ENCODE data around the gene GBGT1. TPM values are rescaled to one million over a fixed set of nuclear protein-coding genes. Genes with fewer than 3 reads are reported as not detected.

GBGT1 gene
- total and polyA plus RNA-seq, 10 donors, result 9.2 to 52.8 (median 30.7) TPM

- peaks cover 0 to 43% (median 3%) of the 10 kb centered on the region in 7 donors for H3K27me3 ChIP-seq (replicated peaks in 1 of 7)
- no peaks in the 10 kb centered on the region for H3K36me3 ChIP-seq
- TF ChIP-seq POLR2AphosphoS5 (IDR thresholded peaks at IDR 0.05) (no peak), POLR2A (IDR thresholded peaks at IDR 0.05) (no peak), CTCF (IDR thresholded peaks at IDR 0.05 in 8 of 11, conservative IDR thresholded peaks at IDR 0.05 in 3 of 11) (no peak)
- no peak overlapping the region for H3K4me3 ChIP-seq
- intact Hi-C loops (cut with DNase I; ENCODE audit: low total_unique reads), result loop anchor here (5.0 to 10.0 kb wide), 2 partner anchors 145 to 223 kb away; no protein-coding TSS in a partner anchor
- whole genome bisulfite sequencing, 5 donors, result 72 to 90% (median 81%) methylated on average over 5 of the region's 5 CpGs
- H3K9me3 ChIP-seq, result no peaks in the 10 kb centered on the region
- H3K27ac ChIP-seq, result no peak overlapping the region
- H3K4me1 ChIP-seq, result peaks cover 0 to 20% (median 12%) of the 10 kb centered on the region in 6 donors
- peak; percentile 46 for DNase-seq
Measured at GRCh38 chr9:133182151-133182550, 18.4 kb upstream of the GBGT1 start.

GRCh38 chr9:133181561-133181960 is 17.8 kb upstream of the GBGT1 start:
- DNase-seq, result no peak
- no peaks in the 10 kb centered on the region for H3K36me3 ChIP-seq
- intact Hi-C loops (cut with DNase I; ENCODE audit: low total_unique reads), result loop anchor here (5.0 to 10.0 kb wide), 2 partner anchors 146 to 223 kb away; no protein-coding TSS in a partner anchor

GRCh38 chr9:133180953-133181352 is 17.2 kb upstream of the GBGT1 start:
- intact Hi-C loops (cut with DNase I; ENCODE audit: low total_unique reads), result loop anchor here (5.0 to 10.0 kb wide), 2 partner anchors 146 to 224 kb away; no protein-coding TSS in a partner anchor
- no peak for TF ChIP-seq POLR2A (IDR thresholded peaks at IDR 0.05)
- no peak for TF ChIP-seq POLR2AphosphoS5 (IDR thresholded peaks at IDR 0.05)
- no peak for TF ChIP-seq CTCF (IDR thresholded peaks at IDR 0.05 in 8 of 11, conservative IDR thresholded peaks at IDR 0.05 in 3 of 11)
- WGBS, 5 donors, result 68 to 85% (median 78%) methylated on average over 5 of the region's 5 CpGs
- H3K27me3 ChIP-seq (replicated peaks in 1 of 7), result peaks cover 0 to 34% (median 3%) of the 10 kb centered on the region in 7 donors
- no peaks in the 10 kb centered on the region for H3K36me3 ChIP-seq
- peaks cover 0 to 17% (median 9%) of the 10 kb centered on the region in 6 donors for H3K4me1 ChIP-seq
- no peak overlapping the region for H3K4me3 ChIP-seq
- no peak overlapping the region for H3K27ac ChIP-seq
- no peak for DNase-seq
- no peaks in the 10 kb centered on the region for H3K9me3 ChIP-seq

More at GRCh38 chr9:133181561-133181960, 17.8 kb upstream of the GBGT1 start:
- peaks cover 0 to 37% (median 3%) of the 10 kb centered on the region in 7 donors for H3K27me3 ChIP-seq (replicated peaks in 1 of 7)
- 57 to 86% (median 81%) methylated on average over 3 of the region's 3 CpGs for WGBS, 5 donors
- no peak for TF ChIP-seq POLR2AphosphoS5 (IDR thresholded peaks at IDR 0.05)
- no peaks in the 10 kb centered on the region for H3K9me3 ChIP-seq
- peaks cover 0 to 20% (median 12%) of the 10 kb centered on the region in 6 donors for H3K4me1 ChIP-seq
- no peak overlapping the region for H3K27ac ChIP-seq
- H3K4me3 ChIP-seq, result no peak overlapping the region

GRCh38 chr9:133173056-133173455 is 9.3 kb upstream of the GBGT1 start:
- 86 to 92% (median 90%) methylated on average over 7 of the region's 7 CpGs for WGBS, 5 donors
- H3K36me3 ChIP-seq, result no peaks in the 10 kb centered on the region
- intact Hi-C loops (cut with DNase I; ENCODE audit: low total_unique reads), result no loop called here
- H3K4me1 ChIP-seq, result peaks cover 0 to 18% (median 3%) of the 10 kb centered on the region in 6 donors
- H3K27ac ChIP-seq, result no peak overlapping the region
- no peaks in the 10 kb centered on the region for H3K9me3 ChIP-seq
- DNase-seq, result peak; percentile 41
- H3K4me3 ChIP-seq, result no peak overlapping the region
- H3K27me3 ChIP-seq (replicated peaks in 1 of 7), result peaks cover 0 to 10% (median 7%) of the 10 kb centered on the region in 7 donors
- no peak for TF ChIP-seq CTCF (IDR thresholded peaks at IDR 0.05 in 8 of 11, conservative IDR thresholded peaks at IDR 0.05 in 3 of 11)
- no peak for TF ChIP-seq POLR2A (IDR thresholded peaks at IDR 0.05)
- TF ChIP-seq POLR2AphosphoS5 (IDR thresholded peaks at IDR 0.05), result no peak

Data from spleen (tissue), 11 donors.